Osteocyte (in vitro differentiated cells): ENCODE measurements around the gene ZNF429. TPM values are rescaled to one million over a fixed set of nuclear protein-coding genes. Genes with fewer than 3 reads are reported as not detected.

Experiments
- DNase-seq: peaks from one replicate; pipeline ENCODE4 v3.0.0; 2021; ENCODE audit warnings: mixed read lengths; ENCODE audit not compliant: unreplicated experiment; ENCODE audit errors: extremely low spot score
- H3K27ac Mint-ChIP-seq: one replicate; pipeline ENCODE4 v1.8.0; 2021; ENCODE audit warnings: mild to moderate bottlenecking, mixed read lengths; ENCODE audit not compliant: unreplicated experiment
- H3K27me3 Mint-ChIP-seq: one replicate; pipeline ENCODE4 v1.8.0; 2021; ENCODE audit warnings: mixed read lengths; ENCODE audit not compliant: unreplicated experiment
- H3K36me3 Mint-ChIP-seq: one replicate; pipeline ENCODE4 v1.8.0; 2021; ENCODE audit warnings: mixed read lengths; ENCODE audit not compliant: unreplicated experiment
- H3K4me1 Mint-ChIP-seq: one replicate; pipeline ENCODE4 v1.8.0; 2021; ENCODE audit warnings: mixed read lengths; ENCODE audit not compliant: unreplicated experiment
- H3K4me3 Mint-ChIP-seq: one replicate; pipeline ENCODE4 v1.8.0; 2021; ENCODE audit warnings: mild to moderate bottlenecking, moderate library complexity, mixed read lengths; ENCODE audit not compliant: unreplicated experiment
- H3K9me3 Mint-ChIP-seq: one replicate; pipeline ENCODE4 v1.8.0; 2021; ENCODE audit warnings: mixed read lengths; ENCODE audit not compliant: unreplicated experiment
- CTCF ChIP-seq: fragments of 200-600 bp; sonication (generic); IDR thresholded peaks from 2 replicates; pipeline ENCODE4 v1.5.0; 2021; ENCODE audit warnings: antibody characterized with exemption, mild to moderate bottlenecking, moderate library complexity
- long read RNA-seq: library from polyadenylated mRNA; unstranded; transcript quantifications from one replicate; pipeline ENCODE4 v2.0.0, GENCODE V29; 2021
- total RNA-seq: library from RNA; stranded (reverse); gene quantifications from 2 replicates; pipeline ENCODE4 v1.2.1, GENCODE V29; 2021

ZNF429 gene
- total RNA-seq: 8.7 and 9.7 TPM in 2 replicates
- long read RNA-seq, transcript ZNF429-201 (4 exons, 2,233 nt): major isoform, 8 of 35 reads
- long read RNA-seq, partial matches to known transcripts: 1 of 35 reads
- long read RNA-seq, other reads (novel, unspliced or antisense): 25 of 35 reads

GRCh38 chr19:21505459-21506451 is at the start of gene ZNF429:
Gene ZNF429, plus strand, starts transcription at chr19:21505602. Its CDS starts 170 bp downstream, at chr19:21505772.
- H3K27ac Mint-ChIP-seq: peak within 1 kb of the TSS; percentile 100
- peaks cover 26% of the 10 kb centered on the region for H3K4me1 Mint-ChIP-seq
- TF ChIP-seq CTCF: peak; percentile 14
- peaks cover 25% of the 10 kb centered on the region for H3K36me3 Mint-ChIP-seq
- no peaks in the 10 kb centered on the region for H3K27me3 Mint-ChIP-seq
- DNase-seq: peak; percentile 95
- peak within 1 kb of the TSS; percentile 100 for H3K4me3 Mint-ChIP-seq
- H3K9me3 Mint-ChIP-seq: no peaks in the 10 kb centered on the region

DNA sequence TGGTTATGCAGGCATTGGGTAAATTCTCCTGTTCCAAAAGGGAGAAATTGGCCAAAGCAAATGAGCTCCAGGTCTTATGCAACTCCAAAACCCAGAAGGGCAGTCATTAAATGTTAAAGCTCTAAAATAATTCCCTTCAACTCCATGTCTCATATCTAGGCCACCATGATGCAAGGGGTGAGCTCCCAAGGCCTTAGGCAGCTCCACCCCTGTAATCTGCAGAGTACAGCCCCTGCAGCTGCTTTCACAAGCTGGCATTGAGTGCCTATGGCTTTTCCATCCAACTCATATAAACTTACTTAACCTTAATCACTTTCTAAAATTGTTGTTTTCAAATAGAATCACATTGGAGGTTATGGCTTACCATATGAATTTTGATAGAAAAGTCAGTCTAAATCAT is 44.7 kb upstream of the ZNF429 start:
- peaks cover 4% of the 10 kb centered on the region for H3K4me1 Mint-ChIP-seq
- no peaks in the 10 kb centered on the region for H3K27me3 Mint-ChIP-seq
- no peak overlapping the region for H3K27ac Mint-ChIP-seq
- TF ChIP-seq CTCF: no peak
- no peak overlapping the region for H3K4me3 Mint-ChIP-seq
- H3K9me3 Mint-ChIP-seq: peaks cover 16% of the 10 kb centered on the region
- peaks cover 4% of the 10 kb centered on the region for H3K36me3 Mint-ChIP-seq
- DNase-seq: peak; percentile 19

DNA sequence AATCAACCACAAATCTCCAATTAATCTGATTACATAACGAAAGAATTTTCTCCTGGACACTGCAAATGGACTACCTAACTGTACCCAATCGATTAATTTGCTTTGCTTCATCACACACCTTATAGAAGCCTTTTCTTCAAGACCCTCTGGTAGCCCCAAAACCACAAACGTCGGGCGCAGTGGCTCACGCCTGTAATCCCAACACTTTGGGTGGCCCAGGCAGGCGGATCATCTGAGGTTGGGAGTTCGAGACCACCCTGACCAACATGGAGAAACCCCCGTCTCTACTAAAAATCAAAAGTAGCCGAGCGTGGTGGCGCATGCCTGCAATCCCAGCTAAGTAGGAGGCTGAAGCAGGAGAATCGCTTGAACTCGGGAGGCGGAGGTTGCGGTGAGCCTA is 42.9 kb upstream of the ZNF429 start:
- peaks cover 10% of the 10 kb centered on the region for H3K9me3 Mint-ChIP-seq
- peaks cover 4% of the 10 kb centered on the region for H3K4me1 Mint-ChIP-seq
- no peaks in the 10 kb centered on the region for H3K27me3 Mint-ChIP-seq
- H3K36me3 Mint-ChIP-seq: peaks cover 4% of the 10 kb centered on the region
- no peak for TF ChIP-seq CTCF
- H3K27ac Mint-ChIP-seq: no peak overlapping the region
- H3K4me3 Mint-ChIP-seq: no peak overlapping the region
- DNase-seq: no peak

- no peak for DNase-seq
- no peaks in the 10 kb centered on the region for H3K27me3 Mint-ChIP-seq
- peaks cover 3% of the 10 kb centered on the region for H3K36me3 Mint-ChIP-seq
- peaks cover 5% of the 10 kb centered on the region for H3K9me3 Mint-ChIP-seq
- no peak for TF ChIP-seq CTCF
- H3K4me3 Mint-ChIP-seq: peak overlapping the region; percentile 89
- H3K4me1 Mint-ChIP-seq: peaks cover 4% of the 10 kb centered on the region
- peak overlapping the region; percentile 73 for H3K27ac Mint-ChIP-seq
Measured at GRCh38 chr19:21463449-21464105, 41.8 kb upstream of the ZNF429 start.

DNA sequence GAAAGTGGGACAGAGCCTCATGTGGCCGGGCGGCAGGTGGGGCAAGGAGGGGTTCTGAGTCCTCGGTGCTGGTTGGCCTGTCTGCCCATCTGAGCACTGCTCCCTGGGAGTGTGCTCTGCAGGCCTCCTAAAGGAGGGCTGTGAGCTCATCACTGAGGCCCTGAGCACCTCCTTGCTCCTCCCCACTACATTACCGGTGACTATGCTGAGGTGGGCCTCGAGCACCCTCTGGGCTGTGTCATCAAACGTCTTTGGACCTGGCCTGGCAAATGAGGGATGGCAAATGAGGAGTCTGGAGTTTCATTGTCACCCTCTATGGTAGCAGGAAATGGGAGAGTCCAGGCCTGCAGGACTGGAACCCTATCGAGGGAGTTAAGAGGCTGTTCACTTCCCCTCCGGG is 38.8 kb upstream of the ZNF429 start:
- no peaks in the 10 kb centered on the region for H3K36me3 Mint-ChIP-seq
- H3K4me3 Mint-ChIP-seq: no peak overlapping the region
- H3K27me3 Mint-ChIP-seq: no peaks in the 10 kb centered on the region
- TF ChIP-seq CTCF: no peak
- peaks cover 4% of the 10 kb centered on the region for H3K4me1 Mint-ChIP-seq
- H3K27ac Mint-ChIP-seq: no peak overlapping the region
- H3K9me3 Mint-ChIP-seq: no peaks in the 10 kb centered on the region
- DNase-seq: no peak
